Epidermal melanocyte (primary cell): ENCODE measurements around the gene MSRB3.

ENCODE experiments used
- DNase-seq: peaks from one replicate; pipeline ENCODE4 v3.0.0; 2011; ENCODE audit warnings: low spot score; ENCODE audit not compliant: insufficient read length

MSRB3 gene

GRCh38 chr12:65389436-65389835 is 111.0 kb downstream of the MSRB3 start:
- DNase-seq = no peak

DNA sequence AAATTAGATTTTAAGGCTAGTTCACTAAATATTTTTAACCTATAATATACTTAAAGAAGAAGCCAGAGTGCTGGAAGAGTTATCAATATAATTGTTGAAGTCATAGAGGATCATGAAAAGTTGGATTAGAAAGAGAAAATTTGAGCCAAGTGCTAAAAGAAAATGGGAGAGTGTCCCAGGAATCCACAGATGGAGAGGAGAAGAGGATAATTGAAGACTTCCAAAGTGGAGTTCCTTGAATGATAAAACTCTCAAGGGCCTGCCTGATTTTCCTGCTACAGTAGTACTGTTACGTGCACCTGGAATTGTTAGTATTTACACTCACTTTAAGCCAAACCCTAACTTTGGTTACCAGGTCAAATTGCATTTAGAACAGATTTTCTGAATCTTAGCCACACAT is 113.2 kb downstream of the MSRB3 start:
- DNase-seq = no peak

GRCh38 chr12:65392491-65392890 is 114.0 kb downstream of the MSRB3 start:
- DNase-seq = no peak

DNA sequence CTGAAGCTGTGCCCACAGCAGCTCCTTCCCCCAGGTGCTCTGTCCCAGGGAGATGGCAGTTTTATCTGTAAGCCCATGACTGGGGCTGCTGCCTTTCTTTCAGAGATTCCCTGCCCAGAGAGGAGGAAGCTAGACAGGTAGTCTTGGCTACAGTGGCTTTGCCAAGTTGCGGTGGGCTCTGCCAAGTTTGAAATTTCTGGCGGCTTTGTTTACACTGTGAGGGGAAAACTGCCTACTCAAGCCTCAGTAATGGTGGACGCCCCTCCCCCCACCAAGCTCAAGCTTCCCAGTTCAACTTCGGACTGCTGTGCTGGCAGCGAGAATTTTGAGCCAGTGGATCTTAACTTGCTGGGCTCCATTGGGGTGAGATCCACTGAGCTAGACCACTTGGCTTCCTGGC is 124.7 kb downstream of the MSRB3 start:
- DNase-seq = no peak

- DNase-seq = no peak
Observed at GRCh38 chr12:65407388-65408149, 129.1 kb downstream of the MSRB3 start.

DNA sequence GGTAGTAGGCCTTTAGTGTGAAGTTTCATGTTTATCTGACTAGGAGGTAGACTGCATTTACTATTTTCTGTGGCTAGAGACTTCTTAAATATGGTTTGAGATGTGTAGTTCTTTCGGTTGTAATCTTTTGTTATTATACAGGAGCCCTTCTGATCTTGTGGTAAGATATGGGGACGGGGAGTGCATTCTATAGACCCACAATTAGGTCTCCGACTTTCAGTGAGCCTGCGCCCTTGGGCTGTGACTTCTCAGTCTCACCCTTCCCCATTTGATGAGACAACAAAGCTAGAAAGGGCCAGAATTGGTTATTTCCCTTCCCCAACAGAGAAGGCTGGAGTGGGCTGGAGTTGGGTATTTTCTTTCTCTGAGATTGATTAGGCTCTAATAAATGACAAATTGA is 130.0 kb downstream of the MSRB3 start:
- no peak for DNase-seq

DNA sequence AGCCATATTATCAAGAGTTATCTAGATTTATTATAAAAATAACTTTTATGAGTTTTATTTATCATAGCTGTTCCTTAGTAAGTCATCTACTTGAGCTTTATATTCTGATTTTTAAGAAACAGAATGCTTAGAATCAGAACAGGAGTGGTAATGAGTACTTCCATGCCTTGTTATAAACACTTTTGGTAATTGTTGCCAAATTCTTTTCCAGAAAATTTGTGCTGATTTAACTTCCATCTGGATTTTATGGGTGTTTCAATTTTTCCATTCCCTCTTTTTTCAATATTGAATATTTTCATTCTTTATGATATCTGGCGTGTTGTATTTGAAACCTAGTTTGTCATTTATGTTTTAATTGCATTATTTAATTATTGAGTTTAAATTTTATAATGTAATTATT is 131.2 kb downstream of the MSRB3 start:
- no peak for DNase-seq

- no peak for DNase-seq
Observed at GRCh38 chr12:65411171-65411570, 132.7 kb downstream of the MSRB3 start.

DNA sequence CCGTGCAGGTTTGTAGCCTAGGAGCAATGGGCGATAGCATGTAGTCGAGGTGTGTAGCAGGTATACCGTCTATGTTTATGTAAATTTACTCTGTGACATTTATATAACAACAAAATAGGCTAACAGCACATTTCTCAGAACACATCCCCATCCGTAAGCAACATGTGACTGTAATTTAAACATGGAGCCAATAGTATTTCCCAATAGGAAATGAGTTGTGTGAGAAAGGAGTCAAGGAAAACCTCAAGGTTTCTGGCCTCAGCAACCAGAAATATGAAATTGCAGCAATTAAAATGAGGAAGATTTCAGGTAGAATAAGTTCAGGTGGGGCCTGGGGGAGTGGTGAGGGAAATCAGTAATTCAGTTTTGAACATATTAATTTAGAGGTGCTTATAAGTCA is 136.0 kb downstream of the MSRB3 start:
- no peak for DNase-seq

DNA sequence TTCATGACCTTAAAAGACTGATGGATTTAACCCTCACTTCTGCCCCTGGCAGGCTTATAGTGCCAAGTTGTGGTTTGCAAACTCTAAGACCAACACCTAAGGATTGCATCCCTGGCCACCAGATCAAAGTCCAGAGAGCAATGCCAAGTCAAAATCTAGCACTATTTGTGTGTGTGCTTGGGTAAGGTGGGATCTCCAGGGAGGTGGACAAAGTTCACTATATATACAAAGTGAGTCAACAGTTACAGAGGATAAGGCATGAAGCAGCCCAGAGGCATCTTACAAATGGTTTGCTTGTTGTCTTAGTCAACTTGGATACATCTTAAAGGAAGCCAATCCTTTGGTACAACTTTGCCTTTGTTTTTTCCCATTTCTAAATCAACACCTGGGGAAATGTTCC is 137.3 kb downstream of the MSRB3 start:
- DNase-seq = no peak

DNA sequence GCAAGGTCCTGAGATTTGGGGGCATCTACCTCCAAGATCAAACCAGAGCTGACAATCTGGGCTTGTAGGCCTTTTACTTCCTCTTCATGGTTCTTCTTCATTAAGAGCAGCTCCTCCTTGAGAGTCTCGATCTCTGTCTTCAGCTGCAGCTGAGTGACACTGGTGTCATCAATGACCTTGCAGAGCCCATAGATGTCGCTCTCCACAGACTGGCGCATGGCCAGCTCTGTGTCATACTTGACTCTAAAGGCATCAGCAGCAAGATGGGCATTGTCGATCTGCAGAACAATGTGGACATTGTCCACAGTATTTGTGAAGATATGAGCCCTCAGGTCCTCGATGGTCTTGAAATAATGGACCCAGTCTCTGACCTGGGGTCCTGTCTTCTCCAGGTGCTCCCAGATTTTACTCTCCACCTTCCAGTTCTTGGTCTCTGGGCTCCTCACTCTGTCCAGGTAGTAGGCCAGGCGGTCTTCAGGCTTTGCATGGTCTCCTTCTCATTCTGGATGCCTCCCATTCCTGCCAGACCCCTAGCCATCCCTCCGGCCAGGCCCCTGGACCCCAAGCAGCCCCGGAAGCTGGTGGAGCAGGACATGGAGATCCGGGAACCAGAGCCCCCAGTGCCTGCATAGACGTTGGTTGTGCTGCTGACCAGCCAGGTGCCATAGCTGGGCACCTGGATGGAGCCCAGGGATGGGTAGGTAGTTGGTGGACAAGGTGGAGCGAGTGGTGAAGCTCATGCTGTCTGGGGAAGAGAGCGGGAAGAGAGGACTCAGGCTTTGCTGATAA is 141.0 kb downstream of the MSRB3 start:
- no peak for DNase-seq

DNA sequence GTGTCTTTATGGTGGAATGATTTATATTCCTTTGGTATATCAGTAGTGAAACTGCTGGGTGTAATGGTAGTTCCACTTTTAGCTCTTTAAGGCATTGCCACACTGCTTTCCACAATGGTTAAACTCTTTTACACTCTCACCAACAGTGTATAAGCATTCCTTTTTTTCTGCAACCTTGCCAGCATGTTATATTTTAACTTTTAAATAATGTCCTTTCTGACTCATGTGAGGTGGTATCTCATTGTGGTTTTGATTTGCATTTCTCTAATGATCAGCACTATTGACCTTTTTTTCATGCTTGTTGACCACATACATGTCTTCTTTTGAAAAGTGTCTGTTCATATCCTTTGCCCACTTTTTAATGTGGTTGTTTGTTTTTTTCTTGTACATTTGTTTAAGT is 142.5 kb downstream of the MSRB3 start:
- no peak for DNase-seq

DNA sequence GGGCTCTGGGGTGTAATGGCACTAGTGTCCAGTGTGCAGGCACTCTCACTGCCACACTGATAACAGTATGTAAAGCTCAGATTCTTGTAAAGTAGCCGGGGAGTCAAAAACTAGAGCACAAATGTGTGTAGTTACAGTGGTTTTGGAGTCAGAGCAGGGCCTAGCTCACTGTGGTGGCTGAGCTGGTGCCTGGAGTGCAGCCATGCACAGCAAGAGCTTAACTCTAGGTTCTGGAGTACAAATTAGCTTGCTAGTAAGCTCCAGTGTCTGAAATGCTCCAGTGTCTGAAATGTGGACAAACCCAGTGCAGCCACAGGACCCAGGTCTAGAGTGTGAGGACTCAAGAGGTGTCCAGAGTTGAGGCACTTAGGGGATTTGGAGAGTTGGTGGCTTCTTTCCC is 149.2 kb downstream of the MSRB3 start:
- DNase-seq = no peak

DNA sequence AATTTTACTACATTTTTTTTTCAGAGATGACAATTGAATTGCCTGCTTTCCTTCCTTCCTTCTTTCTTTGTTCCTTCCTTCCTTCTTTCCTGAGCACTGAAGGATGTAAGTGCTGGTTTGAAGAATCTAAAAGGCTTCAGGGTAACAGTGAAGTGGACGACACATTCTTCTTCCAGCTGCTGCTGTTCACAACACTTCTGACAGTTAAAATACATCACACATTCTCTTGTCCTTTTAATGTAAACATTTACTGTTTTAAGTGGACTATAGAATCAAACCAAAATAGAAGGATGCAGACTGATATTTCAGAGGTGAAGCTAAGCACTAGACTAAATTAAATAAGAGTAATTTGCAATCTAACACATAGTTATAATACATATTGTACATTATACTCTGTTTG is 151.5 kb downstream of the MSRB3 start:
- DNase-seq = no peak

DNA sequence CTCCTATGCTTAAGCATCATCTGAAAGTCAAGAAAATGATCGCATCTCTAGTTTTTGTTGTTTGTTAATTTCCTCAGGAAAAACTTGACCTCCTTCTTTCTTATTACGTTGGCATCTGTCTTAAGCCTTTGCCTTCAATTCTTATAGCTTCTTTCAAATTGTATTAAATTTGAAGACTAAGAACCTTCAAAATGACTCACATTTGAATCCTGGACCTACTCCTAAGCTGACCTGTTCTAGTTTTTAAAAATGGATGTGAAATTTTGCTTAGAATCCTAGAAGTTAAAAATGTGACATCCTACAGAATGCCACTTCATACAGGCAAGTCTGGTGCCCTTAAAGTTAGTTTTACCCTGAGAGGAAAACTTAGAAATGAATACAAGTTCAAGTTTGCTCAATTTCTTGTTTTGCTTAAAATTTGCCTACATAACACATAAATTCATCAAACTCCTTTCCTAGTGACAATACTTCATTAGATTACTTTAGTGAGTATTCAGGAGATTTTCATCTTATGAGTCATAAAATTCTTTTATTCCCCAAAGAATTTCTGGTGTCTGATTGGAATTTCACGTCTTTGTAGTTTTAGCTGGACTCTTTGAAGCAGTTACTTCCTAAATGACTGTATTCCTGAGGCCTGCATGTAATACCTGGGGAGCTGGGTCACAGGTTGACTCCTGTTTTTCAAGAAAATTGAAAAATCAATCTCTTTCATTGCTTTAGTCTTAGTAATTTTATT is 152.3 kb downstream of the MSRB3 start:
- DNase-seq = no peak

GRCh38 chr12:65432114-65432513 is 153.6 kb downstream of the MSRB3 start:
- no peak for DNase-seq

- no peak for DNase-seq
Observed at GRCh38 chr12:65432651-65433050, 154.2 kb downstream of the MSRB3 start.

- no peak for DNase-seq
Observed at GRCh38 chr12:65434737-65435136, 156.3 kb downstream of the MSRB3 start.

GRCh38 chr12:65443038-65443437 is 164.6 kb downstream of the MSRB3 start:
- DNase-seq = no peak

DNA sequence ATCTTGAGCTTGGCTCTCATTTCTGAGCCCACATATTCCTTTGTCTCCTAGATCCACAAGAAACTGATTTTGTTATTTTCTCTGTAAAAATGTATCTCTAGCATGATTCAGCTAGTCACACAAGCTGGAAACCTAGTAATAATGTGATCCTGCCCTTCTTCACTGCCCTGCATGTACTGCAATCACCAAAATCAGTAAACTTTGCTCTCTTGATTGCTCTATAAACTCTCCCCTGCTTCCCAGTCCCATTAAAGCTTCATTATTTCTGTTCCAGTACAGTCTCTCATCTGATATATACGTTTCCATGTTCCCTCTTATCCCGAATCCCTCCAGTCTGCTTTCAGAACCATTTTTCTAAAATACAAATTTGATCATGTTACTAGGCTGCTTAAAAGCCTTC is 166.5 kb downstream of the MSRB3 start:
- DNase-seq = no peak

GRCh38 chr12:65446901-65447300 is 168.4 kb downstream of the MSRB3 start:
- no peak for DNase-seq

DNA sequence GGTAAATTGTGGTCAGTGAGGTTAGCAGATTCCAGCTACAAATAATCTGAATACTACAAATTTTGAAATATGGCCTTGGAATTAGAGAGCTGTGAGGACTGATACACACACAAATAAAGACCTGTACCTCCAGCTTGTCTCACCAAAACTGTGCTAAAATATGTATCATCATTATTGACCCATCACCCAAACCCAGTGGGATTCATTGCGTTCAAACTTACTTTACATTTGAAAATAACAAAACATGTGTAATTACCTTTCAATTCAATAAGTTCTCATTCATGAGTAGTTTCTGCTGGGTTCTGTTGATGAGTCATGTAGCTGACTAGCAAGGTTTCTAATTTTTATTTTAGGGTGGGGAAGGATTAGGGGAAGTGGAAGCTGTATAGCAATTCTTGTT is 170.9 kb downstream of the MSRB3 start:
- DNase-seq = no peak
